GM10847 (cell line): ENCODE results near the gene IGSF5.

ENCODE experiments used
- POLR2A ChIP-seq: IDR thresholded peaks from 2 replicates; pipeline ENCODE4 v1.6.1; 2011; ENCODE audit not compliant: insufficient read length; ENCODE audit errors: extremely low read depth

The IGSF5 gene

DNA sequence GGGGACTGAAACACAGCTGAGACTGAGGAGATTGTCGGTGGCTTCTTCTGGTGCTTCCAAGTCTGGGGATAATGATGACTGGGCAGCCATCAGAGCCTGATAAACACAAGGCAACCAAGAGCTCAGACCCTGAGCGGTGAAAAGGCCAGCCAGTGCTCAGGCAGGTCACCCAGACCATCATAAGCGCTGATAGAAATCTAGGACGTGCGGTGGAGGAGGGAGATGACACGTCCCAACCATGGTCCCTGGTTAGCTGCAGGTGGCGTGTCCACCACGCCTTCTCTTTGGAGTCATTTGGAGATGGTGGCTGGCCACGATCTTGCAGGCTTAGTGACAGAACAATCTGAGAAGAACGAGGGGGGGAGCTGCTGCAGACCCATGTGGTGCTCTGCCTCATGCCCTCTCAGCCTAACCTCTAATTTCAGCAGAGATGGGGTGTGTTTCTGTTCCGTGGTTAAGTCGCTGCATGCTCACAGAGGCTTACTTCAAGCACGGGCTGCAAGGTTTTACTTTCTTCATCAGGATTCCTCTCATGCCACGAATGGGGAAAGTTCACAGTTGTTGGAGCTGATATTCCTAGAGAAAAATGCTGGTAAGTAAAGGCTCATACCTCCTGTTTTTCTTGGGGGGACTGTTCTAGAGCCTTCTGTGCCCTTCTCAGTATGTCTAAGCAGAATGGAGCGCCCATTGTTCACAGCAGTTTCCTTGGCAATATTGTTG, 17.4 kb upstream of the IGSF5 start:
- TF ChIP-seq POLR2A, result no peak

DNA sequence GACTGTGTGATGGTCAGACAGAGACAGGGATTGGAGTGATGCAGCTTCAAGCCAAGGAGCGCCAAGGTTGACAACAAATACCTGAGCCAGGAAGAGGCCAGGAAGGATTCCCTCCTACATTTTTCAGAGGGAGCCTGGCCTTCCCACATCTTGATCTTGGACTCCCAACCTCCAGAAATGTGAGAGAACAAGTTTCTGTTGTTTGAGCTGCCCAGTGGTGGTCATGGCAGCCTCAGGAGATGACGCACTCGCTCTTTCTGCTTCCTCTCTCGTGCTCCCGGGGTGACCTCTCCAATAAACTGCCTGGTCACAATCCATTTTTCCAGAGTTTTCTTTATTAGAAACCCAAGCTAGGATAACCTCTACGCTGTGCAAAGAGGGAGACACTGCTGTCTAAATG, 16.6 kb upstream of the IGSF5 start:
- TF ChIP-seq POLR2A, result no peak

DNA sequence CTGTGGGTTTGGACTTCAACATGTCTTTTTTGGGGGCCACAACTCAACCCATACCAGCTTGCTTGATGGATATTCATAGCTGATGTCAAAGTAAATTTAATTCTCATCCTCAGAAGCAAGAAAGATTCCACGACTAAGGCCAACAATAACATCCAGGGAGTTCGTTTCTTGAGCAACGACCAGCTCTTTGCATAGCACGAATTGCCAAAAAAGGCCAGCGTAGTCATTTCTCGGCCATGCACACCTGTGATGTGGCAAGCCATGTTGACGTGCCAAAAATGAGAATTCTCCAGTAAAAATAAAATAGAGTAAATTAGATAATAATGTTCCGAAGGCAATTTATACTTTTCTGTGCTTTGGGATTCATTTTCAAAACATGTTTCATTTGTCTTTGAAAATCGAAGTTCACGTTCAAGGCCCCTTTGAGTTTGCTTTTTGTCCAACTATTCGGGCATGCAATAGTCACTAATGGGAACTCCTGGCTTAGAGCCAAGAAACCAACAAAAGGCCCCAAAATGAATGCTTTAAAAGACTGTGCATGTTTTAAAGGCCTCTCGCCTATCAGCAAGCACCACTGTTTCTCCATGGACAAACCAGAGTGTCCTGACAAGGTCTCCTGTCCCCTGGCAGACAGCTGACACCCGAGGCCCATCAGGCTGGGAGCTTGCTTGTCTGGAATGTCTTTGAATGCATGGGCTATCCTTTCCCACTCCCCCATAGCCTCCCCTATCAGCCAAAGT, 14.4 kb upstream of the IGSF5 start:
- TF ChIP-seq POLR2A, result no peak

DNA sequence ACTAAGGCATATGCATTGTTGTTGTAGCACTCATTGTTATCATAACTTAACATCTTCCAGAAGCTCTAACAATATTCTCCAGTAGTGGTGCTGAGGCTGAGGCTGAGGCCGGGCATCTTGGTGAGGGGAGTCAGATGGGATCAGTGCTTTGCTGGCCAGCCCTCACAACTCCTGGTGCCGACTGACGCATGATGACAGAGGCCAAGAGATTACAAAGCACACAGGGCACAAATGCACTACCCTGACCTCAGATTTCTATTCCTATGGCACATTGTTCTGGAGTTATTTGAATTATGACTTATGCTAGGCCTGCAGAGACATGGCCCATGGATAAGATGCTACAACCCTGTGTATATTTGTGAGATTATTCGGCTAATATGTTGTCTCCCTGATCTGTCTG, 8.3 kb upstream of the IGSF5 start:
- no peak for TF ChIP-seq POLR2A

DNA sequence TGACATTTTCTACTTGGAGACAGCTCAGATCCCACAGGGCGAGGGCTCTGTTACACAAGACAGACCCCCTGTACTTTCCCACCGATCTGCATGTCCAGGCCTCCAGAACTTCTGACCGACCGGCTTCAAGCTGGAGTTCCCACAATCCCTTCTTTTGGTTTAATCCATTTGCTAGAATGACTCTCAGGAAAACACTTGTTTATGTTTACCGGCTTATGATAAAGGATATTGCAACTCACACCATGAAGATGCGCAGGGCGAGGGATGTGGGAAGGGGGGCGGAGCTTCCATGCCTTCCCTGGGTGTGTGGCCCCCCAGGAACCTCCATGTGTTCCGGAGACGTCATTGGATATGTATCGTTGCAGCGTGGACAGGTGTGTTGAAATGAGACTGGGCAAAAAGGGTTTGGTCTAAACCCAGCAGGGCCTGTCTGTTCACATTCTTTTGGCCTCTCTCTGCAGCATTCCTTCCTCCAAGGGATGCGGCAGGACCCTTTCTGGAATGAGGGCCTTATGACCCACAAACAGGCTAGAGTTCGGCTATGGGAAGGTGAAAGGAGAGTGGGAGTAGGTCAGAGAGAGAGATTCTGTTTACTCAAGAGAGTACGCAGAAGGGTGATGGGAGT, 7.5 kb upstream of the IGSF5 start:
- TF ChIP-seq POLR2A, result no peak

DNA sequence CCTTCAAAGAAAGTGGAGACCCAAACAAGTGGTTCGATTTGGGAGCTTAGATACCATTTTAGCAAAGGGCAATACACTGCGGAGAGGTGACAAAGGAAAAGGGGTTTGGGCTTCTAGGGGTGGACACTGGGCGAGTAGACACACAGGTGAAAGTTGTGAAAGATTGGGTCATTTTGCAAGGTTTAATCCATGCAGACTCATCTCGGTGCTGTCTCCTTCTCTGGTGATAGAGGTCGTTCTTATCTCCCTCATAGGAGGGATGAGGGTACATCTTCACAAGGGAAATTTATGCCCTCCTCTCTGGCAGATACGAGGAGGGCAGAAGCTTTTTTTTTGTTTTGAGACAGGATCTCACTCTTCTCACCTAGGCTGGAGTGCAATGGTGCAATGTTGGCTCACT, 6.4 kb upstream of the IGSF5 start:
- no peak for TF ChIP-seq POLR2A

DNA sequence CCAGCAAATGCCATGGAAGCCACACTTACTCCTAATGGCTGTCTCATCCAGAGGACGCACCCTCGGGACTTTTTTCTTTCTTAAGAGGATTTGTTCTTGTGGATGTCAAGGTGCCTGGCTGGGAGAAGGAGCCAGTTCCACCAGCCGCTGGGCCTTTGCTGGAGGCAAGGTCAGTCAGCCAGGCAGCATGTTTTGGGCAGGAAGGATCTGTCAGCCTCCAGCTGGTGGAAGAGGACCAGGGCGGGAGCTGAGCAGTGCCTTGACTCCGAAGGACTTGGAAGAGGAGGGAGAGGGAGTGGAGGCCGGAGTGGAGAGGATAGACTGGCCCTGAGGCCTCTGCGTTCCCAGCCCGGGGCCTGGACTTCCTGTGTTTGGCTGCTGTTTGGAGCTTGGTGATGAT, 5.7 kb downstream of the IGSF5 start:
- no peak for TF ChIP-seq POLR2A

DNA sequence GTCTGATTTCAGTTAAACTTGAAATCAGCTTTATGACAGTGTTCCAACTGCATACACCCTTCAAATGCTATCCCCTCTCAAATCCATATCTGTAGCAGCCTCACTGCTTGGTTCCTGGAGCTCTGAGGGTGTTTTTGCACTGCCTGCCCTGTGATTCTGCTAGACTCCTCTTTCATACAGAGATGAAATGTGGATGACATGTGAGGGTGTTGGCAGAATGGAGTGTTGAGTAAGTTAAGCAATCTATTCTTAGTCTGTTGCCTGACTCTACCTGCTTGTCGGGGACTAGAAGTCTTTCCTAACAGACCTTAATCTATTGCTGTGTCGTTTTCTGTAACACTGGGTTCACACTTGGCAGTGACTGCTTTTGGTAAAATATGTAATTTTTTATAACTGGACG, 9.8 kb downstream of the IGSF5 start:
- no peak for TF ChIP-seq POLR2A

DNA sequence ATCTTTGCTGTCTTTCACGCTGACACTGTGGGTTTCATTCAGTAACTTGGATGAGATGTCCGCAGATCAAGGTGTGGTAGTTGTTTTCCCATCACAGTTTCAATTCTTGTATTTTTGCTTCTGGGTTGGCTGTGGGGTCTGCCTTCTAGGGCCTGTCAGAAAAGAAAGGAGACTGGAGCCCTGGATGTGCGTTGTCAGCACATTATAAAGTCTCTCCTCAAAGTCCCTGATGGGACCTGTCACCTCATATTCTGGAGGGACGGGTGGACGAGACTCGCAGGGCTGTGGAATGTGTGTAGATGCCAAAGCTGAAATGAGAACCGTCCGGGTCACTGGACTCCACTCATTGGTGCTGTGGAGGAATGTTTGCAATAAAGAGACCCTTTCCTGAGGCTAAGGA, 11.3 kb downstream of the IGSF5 start:
- TF ChIP-seq POLR2A, result no peak

DNA sequence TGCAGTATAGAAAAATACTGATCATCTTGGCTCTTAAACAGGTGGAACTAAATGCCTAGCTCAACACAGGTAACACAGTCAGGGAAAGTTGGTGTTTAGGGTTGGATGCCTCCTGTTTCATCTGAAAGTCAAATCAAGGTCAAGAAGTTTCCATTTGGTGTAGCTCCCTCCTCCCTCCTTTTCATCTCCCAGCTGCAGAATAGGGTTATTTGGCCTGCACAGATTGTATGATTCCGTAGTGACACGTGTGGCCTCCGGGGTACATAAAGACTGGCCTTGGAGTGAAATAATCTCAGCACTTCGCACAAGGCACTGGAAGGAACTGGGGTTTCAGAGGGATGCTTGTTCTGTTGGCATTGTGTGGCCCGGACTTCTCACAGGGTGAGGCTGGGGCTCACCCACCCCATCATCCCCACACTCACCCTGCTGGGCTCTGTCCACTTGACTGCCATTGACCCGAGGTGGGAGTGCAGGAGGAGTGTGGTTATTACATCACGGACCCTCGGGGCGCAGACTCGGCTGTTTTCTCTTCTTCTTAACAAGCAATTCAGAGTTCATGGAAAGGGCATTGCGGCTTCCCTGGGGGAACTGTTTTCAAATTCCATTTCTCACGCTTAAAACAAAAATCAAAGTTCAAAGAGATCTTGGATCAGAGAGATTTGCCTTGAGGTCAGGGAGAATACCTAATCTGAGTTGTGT, 18.4 kb downstream of the IGSF5 start:
- no peak for TF ChIP-seq POLR2A

DNA sequence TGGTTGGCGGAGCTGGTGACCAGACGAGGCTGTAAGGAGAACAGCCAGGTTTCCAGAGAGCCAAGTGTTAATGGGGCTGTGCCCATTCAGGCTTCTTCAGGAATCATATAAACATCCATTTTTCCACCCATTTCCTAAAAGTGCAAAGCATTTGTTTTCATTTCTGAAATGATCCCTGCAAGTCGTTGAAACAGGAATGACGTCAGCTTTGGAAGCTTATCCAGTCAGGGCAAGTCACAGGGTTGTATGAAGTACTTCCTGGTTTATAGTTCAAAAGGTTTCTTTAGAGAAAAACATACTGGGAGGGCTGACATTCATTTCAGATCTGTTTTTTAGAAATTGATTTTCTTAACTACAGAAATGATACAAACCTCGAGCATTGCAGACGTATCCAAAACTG, 29.2 kb downstream of the IGSF5 start:
- TF ChIP-seq POLR2A, result no peak

DNA sequence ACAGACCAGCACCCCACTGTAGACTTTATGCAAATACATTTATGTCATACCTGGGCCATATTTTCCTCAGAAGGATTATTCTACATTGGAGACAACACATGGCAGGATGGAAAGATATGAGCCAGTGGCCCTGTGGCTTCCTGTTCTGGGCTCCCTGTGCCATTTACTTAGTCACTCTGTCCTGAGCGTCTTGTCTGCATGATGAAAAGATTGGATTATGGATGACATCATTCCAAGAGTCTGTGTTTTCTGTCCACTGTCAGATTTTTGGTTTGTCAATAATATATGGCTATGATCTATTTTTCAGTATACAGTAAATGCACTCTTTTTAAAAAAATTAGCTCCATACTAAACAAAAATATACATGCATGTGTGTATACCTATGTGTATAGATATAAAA, 30.8 kb downstream of the IGSF5 start:
- TF ChIP-seq POLR2A, result no peak

DNA sequence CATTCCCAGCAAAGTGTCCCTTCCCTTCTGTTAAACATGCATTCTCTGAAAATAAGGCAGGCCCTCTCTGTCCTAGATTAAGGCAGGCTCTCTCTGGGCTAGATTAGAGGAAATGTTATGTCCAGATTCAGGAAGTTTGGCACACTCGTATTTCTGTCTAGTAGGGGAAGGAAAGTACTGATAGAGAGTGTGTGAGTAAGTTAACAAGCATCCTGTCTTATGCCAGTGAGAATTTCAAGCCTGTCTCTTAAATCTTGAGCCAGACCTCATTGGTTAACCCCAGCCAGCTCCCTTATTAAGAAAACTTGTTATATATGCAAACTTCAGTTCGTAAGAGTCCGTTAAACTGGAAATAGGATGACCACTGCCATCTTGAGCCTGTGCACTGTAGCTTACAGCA, 31.6 kb downstream of the IGSF5 start:
- no peak for TF ChIP-seq POLR2A

DNA sequence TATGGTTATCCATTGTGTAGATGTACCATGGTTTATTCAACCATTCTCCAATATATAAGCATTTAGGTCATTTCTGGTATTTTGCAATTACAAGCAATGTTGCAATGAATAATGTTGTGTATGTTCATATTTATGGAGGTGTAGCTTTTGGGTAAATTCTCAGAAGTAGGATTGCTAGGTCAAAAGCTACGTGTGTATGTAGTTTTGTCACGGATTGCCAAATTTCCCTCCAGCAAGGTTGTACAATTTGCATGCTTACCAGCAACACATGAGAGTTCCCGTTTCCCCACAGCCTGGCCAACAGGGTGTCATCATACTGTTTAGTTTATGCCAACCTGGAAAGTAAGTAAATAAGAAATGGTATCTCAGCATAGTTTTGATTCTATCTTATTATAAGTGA, 36.3 kb downstream of the IGSF5 start:
- no peak for TF ChIP-seq POLR2A

DNA sequence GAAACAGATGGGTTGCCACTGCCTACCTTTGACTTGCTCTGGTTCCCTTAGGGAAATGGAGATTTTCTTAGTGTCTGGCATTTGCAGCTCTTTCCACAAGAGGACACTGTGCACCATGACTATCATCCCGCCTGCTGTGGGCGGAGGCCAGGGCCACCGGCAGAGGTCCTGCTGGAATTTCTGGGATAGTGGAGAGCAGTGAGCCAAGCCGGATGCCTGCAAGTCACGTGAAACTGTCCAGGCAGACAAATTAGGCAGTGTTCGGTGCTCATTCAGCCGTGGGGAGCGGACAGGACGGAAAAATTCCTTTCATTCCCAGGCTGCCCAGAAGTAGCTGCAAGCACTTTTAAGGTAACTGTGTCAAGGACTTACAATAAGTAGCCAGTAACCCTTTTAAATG, 43.4 kb downstream of the IGSF5 start:
- TF ChIP-seq POLR2A, result no peak

DNA sequence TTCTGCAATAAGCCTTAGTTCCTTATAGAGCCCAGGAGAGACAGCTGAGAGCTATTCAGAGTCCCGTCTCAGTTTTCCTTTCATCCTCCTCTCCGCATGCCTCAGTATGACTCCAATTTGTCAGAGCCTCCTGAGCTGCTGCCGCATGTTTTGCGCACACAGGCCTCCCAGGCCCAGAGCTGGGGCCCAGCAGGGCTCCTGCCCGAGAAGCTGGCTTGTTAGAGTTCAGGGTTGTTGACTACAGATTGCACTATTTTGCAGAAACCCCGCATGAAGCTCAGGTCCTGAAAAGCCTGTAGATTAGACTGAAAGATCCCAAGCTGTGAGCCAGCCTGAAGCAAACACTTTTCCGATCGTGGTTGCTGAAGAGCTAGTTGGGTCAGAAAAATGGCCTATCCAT, 51.5 kb downstream of the IGSF5 start:
- TF ChIP-seq POLR2A, result no peak
